NCI-H82 treated with DMSO at 0.1 percent for 48 hours (cell line): ENCODE data around the gene TNS4.

ENCODE experiments used
- DNase-seq: peaks from one replicate; lab custom pipeline; 2025; ENCODE audit not compliant: unreplicated experiment; lab: John Stamatoyannopoulos, UW

Gene TNS4

GRCh38 chr17:40458851-40459482 is 42.5 kb downstream of the TNS4 start:
- DNase-seq: no peak

- no peak for DNase-seq
Measured at GRCh38 chr17:40457964-40458791, 43.2 kb downstream of the TNS4 start.

GRCh38 chr17:40457369-40457768 is 44.1 kb downstream of the TNS4 start:
- DNase-seq: no peak

GRCh38 chr17:40456396-40456951 is 44.9 kb downstream of the TNS4 start:
- no peak for DNase-seq

DNA sequence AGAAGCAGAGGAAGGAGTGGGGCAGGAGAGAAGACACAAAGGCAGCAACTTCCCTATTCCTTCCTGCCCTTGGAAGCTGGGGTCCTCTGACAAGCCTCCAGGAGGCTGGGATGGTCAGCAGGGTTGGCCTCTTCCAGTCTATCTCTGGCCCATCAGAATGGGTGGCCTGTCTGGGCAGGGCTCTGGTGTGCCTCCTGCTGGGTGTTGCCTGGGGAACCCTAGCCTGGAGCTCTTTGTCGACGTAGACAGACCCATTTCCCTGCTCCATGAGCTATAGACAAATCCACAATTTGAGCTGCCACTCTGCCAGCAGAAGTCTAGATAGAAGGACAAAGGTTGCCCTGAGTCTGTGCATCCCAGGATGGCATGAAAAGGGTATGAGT is 46.8 kb downstream of the TNS4 start:
- DNase-seq: no peak

- DNase-seq: no peak
Measured at GRCh38 chr17:40453881-40454612, 47.4 kb downstream of the TNS4 start.

- no peak for DNase-seq
Measured at GRCh38 chr17:40452921-40453378, 48.5 kb downstream of the TNS4 start.

DNA sequence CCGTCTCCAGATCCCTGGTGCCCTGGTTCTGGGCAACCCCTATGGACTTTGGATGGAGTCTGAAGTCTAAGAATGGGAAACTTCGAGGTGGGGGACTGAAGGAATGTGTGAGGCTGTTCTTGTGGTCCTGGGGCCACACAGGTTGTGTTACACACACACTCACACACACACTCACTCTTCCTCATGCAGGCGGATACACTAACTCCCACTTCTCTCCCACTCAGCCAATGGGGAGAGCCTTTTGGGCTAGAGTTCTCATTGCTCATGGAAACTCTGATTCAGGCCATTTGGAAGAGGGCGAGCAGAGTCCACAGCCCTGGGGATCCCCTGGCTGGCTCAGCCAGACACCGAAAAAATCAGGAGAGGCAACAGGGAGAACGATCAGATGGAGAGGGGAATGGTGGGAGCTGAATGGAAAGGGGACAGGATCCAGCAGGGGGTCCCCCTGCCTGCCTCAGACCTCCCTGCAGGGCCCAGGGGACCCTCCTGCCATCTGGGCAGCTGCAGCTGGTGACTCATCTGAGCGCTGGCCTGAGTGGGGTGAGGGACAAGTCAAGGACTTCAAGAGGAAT is 49.1 kb downstream of the TNS4 start:
- DNase-seq: no peak

GRCh38 chr17:40451420-40451819 is 50.0 kb downstream of the TNS4 start:
- DNase-seq: no peak

- DNase-seq: no peak
Measured at GRCh38 chr17:40450175-40450574, 51.2 kb downstream of the TNS4 start.

DNA sequence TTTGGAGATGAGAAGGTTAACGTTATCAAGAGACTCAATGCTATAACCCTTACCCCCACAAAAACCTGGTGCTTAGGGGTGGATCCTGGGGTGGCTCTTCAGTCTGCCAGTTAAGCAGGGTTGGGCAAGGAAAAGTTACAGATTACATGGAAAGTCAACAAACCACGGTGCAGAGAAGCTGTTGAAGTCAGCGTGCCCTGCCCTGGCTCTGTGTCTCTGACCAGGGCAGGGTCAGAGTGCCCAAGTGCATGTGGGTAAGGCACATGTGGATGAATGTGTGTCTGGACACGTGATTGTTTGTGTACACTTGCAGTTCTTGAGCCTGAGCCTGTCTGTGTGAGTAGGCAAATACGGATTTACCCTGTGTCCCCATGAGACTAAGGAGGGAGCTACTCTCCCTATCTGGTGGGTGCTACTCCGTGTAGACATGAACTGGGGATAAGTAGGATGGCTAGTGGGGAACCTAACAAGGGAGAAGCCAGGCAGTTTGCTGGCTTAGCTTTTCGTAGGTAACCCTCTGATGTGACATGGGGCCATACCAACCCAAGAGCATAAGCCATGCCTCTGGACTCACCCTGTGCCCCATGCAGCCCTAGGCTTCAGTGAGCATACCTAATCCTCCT is 52.7 kb downstream of the TNS4 start:
- peak; percentile 76 for DNase-seq

- no peak for DNase-seq
Measured at GRCh38 chr17:40448213-40448638, 53.2 kb downstream of the TNS4 start.

GRCh38 chr17:40447806-40448205 is 53.6 kb downstream of the TNS4 start:
- DNase-seq: no peak

GRCh38 chr17:40447148-40447644 is 54.2 kb downstream of the TNS4 start:
- no peak for DNase-seq

DNA sequence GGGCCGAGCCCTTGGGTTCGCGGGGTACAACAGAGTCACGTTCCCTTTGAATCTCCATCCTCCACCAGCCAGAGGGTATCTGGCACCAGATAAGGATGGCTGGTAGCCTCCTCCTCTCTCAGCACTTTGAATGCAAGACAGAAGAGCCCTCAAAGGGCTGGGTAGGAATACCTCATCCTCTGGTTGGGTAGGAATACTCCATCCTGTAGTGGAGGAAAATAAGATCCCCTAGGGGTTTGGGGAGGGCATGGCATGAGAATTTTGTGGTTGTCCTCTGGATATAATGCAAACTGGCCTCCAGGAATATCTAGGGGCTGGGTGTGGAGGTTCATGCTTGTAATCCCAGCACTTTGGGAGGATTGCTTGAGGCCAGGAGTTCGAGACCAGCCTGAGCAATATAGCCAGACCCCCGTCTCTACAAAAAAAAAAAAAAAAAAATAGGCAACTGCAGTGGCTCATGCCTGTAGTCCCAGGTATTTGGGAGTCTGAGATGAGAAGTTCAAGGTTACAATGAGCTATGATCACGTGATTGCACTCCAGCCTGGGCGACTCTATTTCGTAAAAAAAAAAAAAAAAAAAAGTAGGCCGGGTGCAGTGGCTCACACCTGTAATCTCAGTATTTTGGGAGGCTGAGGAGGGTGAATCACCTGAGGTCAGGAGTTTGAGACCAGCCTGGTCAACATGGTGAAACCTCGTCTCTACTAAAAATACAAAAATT is 55.5 kb downstream of the TNS4 start:
- DNase-seq: no peak

DNA sequence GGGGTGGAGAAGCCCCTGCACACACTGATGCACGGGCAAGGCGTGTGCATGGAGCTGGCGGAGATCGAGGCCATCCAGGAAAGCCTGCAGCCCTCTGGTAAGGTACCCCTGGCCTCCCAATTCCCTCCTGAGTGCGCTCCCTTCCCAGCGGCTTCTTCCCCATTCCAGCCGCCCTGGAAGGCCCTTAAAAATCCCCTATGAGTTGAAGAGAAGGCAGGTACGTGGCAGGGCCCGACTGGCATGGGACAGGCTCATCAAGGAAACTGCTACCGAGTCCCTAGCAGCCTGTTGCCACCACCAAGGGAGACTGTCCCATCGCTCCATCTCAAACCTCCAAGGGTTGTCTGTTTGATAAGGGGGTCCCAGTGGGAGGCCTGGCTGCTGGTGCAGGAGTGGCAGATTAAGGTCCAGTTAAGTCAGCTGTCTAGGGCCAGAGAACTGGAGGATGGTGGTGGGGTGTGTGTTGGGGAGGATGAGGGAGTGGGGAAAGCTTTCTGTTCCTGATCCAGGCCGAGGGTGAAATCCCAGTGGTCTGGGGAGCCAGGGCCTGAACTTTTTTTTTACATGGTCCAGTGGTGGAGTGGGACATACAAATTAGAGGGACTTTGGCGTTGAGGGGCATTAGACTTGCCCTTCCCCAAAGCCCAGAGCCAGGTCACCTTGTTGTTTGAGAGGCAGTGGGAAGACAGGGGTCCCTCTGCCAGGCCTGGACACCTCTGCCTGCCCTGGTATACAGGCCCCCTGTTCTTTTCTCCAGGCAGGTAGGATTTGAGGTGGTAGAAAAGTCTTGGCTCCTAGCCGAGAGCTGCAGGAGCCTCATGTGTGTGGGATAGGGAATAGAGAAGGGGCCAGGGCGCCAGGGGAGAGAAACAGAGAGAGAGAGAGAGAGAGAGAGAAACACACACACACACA is 57.2 kb downstream of the TNS4 start:
- no peak for DNase-seq

- DNase-seq: peak; percentile 11
Measured at GRCh38 chr17:40443196-40443987, 58.0 kb downstream of the TNS4 start, which contains the start of gene IGFBP4. TSS of gene IGFBP4 (plus strand) at chr17:40443450. CDS start at chr17:40443736, 286 bp downstream.
